ENCODE measurements around the gene CNIH2. TPM values are rescaled to one million over a fixed set of nuclear protein-coding genes. Genes with fewer than 3 reads are reported as not detected.

CNIH2 gene
- total and polyA plus RNA-seq, 2 of the 13 experiments (the other 11 are each of a cell fraction or from before 2014, with no cell fraction given) = 0.60 to 0.69 TPM

DNA sequence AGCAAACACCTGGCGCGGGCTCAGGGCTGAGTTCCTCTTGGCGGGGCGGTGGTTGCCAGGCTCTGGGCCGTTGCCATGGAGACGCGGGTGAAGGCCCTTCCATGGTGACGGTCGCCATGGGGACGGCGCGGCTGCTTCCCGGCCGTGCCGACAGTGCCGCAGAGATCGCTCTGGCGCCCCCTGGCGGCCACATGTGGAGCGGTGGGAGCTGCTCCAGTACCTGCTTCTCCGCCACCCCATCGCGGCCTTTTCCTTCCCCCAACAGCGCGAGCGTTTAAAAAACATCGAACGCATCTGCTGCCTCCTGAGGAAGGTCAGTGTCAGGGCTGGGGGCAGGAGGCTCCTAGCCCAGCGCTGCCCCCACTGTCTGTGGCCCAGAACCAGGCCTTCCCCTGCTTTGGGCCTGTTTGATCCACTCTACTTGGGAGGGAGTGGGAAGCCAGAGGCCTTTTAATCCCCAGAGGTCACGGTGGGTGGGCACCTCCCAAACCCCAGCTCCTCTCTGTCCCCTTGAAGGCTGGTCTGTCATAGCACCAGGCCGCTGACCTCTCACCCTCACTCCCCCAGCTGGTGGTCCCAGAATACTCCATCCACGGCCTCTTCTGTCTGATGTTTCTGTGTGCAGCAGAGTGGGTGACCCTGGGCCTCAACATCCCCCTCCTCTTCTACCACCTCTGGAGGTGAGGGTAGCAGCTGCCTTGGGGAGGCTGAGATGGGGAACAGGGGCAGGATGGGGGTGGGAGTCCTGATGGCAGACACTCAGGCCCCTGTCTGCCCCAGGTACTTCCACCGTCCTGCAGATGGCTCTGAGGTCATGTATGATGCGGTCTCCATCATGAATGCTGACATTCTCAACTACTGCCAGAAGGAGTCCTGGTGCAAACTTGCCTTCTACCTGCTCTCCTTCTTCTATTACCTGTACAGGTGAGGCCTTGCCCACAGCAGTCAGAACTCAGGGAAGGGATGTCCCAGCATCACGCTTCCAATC lies 4.8 kb downstream of the CNIH2 start (continued):
- no peak for TF ChIP-seq PHF20 (CRISPR knock-in tag; IDR thresholded peaks at IDR 0.05)
- TF ChIP-seq, protein P1, sequence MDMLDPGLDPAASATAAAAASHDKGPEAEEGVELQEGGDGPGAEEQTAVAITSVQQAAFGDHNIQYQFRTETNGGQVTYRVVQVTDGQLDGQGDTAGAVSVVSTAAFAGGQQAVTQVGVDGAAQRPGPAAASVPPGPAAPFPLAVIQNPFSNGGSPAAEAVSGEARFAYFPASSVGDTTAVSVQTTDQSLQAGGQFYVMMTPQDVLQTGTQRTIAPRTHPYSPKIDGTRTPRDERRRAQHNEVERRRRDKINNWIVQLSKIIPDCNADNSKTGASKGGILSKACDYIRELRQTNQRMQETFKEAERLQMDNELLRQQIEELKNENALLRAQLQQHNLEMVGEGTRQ (IDR thresholded peaks at IDR 0.05; ENCODE audit: low read depth, low read length) = no peak
- TF ChIP-seq, protein P1 (CRISPR knock-in tag; IDR thresholded peaks at IDR 0.05; ENCODE audit: borderline replicate concordance) = no peak
- TF ChIP-seq U2AF2 (IDR thresholded peaks at IDR 0.05; ENCODE audit: low read depth, low read length) = peak; percentile 99
- 0 out of 2 replicates have a peak, but pooled peaks have one; percentile 90 for TF ChIP-seq PCBP1 (IDR thresholded peaks at IDR 0.05; ENCODE audit: borderline replicate concordance, low read depth, low read length)
- no peak for TF ChIP-seq ZNF282 (IDR thresholded peaks at IDR 0.05; ENCODE audit: partially characterized antibody)
- peak; percentile 76; the same call in 1 of the 2 replicates for TF ChIP-seq ZNF782 (CRISPR knock-in tag; IDR thresholded peaks at IDR 0.05; ENCODE audit: borderline replicate concordance)
- TF ChIP-seq, protein P2, sequence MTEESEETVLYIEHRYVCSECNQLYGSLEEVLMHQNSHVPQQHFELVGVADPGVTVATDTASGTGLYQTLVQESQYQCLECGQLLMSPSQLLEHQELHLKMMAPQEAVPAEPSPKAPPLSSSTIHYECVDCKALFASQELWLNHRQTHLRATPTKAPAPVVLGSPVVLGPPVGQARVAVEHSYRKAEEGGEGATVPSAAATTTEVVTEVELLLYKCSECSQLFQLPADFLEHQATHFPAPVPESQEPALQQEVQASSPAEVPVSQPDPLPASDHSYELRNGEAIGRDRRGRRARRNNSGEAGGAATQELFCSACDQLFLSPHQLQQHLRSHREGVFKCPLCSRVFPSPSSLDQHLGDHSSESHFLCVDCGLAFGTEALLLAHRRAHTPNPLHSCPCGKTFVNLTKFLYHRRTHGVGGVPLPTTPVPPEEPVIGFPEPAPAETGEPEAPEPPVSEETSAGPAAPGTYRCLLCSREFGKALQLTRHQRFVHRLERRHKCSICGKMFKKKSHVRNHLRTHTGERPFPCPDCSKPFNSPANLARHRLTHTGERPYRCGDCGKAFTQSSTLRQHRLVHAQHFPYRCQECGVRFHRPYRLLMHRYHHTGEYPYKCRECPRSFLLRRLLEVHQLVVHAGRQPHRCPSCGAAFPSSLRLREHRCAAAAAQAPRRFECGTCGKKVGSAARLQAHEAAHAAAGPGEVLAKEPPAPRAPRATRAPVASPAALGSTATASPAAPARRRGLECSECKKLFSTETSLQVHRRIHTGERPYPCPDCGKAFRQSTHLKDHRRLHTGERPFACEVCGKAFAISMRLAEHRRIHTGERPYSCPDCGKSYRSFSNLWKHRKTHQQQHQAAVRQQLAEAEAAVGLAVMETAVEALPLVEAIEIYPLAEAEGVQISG (CRISPR knock-in tag; IDR thresholded peaks at IDR 0.05) = no peak; the same call in 1 of the 2 replicates
- TF ChIP-seq, protein P3, sequence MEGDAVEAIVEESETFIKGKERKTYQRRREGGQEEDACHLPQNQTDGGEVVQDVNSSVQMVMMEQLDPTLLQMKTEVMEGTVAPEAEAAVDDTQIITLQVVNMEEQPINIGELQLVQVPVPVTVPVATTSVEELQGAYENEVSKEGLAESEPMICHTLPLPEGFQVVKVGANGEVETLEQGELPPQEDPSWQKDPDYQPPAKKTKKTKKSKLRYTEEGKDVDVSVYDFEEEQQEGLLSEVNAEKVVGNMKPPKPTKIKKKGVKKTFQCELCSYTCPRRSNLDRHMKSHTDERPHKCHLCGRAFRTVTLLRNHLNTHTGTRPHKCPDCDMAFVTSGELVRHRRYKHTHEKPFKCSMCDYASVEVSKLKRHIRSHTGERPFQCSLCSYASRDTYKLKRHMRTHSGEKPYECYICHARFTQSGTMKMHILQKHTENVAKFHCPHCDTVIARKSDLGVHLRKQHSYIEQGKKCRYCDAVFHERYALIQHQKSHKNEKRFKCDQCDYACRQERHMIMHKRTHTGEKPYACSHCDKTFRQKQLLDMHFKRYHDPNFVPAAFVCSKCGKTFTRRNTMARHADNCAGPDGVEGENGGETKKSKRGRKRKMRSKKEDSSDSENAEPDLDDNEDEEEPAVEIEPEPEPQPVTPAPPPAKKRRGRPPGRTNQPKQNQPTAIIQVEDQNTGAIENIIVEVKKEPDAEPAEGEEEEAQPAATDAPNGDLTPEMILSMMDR (CRISPR knock-in tag; IDR thresholded peaks at IDR 0.05) = peak; percentile 98
- TF ChIP-seq, protein P4, sequence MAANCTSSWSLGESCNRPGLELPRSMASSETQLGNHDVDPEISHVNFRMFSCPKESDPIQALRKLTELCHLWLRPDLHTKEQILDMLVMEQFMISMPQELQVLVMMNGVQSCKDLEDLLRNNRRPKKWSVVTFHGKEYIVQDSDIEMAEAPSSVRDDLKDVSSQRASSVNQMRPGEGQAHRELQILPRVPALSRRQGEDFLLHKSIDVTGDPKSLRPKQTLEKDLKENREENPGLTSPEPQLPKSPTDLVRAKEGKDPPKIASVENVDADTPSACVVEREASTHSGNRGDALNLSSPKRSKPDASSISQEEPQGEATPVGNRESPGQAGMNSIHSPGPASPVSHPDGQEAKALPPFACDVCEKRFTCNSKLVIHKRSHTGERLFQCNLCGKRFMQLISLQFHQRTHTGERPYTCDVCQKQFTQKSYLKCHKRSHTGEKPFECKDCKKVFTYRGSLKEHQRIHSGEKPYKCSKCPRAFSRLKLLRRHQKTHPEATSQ (CRISPR knock-in tag; IDR thresholded peaks at IDR 0.05; ENCODE audit: borderline replicate concordance) = no peak

Measured in HepG2 (cell line).